ENCODE measurements around the gene RABGAP1L.

GRCh38 chr1:175037416-175037815 is 878.1 kb downstream of the RABGAP1L start:
- TF ChIP-seq POLR2AphosphoS5 (IDR thresholded peaks at IDR 0.05; ENCODE audit: low read depth, low read length) (no peak), POLR2A (IDR thresholded peaks at IDR 0.05; ENCODE audit: low read depth, low read length) (no peak)
